ENCODE data around the gene RCAN3. TPM values are rescaled to one million over a fixed set of nuclear protein-coding genes. Genes with fewer than 3 reads are reported as not detected.

RCAN3 gene
- total RNA-seq (2021; ENCODE audit: unreplicated experiment) (17.5 TPM), Bru-seq, nascent RNA (percentile 62 among the genes with signal in this experiment), BruChase-seq, experiment 1, labeled RNA remaining after a 2-hour chase (percentile 73 among the genes with signal in this experiment), BruChase-seq, experiment 2, labeled RNA remaining after a 6-hour chase (percentile 80 among the genes with signal in this experiment)
- 10.9 TPM for polyA plus RNA-seq (2012; ENCODE audit: insufficient read length)
- long read RNA-seq, full-length matches to known transcripts: 19 of 39 reads
- long read RNA-seq, partial matches to known transcripts: 0 of 39 reads
- long read RNA-seq, other reads (novel, unspliced or antisense): 20 of 39 reads

GRCh38 chr1:24502709-24503058 lies at the start of gene RCAN3:
Gene RCAN3 (plus strand): TSS chr1:24502836. CDS start chr1:24514373, 11,537 bp downstream.
- no peaks in the 10 kb centered on the region for H3K27me3 ChIP-seq (ENCODE audit: control insufficient read depth, insufficient read depth, low read length)
- intact Hi-C loops (cut with micrococcal nuclease; ENCODE audit: unreplicated experiment) (no loop called here), in situ Hi-C loops (cut with HindIII; ENCODE audit: low pct_unique_long_range_greater_than_20kb, low sequenced_read_pairs) (no loop called here)
- DNase-seq (ENCODE audit: low read depth, low spot score) (no peak), ATAC-seq (peak; percentile 97)
- TF ChIP-seq SIN3A (IDR thresholded peaks at IDR 0.05; ENCODE audit: borderline replicate concordance, insufficient read depth, low read depth, low read length) (peak; percentile 10; the same call in 1 of the 2 replicates), POLR2AphosphoS5 (IDR thresholded peaks at IDR 0.05; ENCODE audit: low read depth, low read length) (0 out of 2 replicates have a peak, but pooled peaks have one; percentile 23), REST (IDR thresholded peaks at IDR 0.05; ENCODE audit: insufficient read depth in 1 of 2, low read depth in 2 of 2, low read length in 1 of 2) (no peak), CTCF (IDR thresholded peaks at IDR 0.05) (no peak), TCF7L2 (IDR thresholded peaks at IDR 0.05; ENCODE audit: low read depth, low read length) (no peak)
- no peaks in the 10 kb centered on the region for H3K9me3 ChIP-seq (ENCODE audit: control insufficient read depth, insufficient read depth, low read depth, low read length)
- no peaks in the 10 kb centered on the region; the same call in 1 of the 2 replicates for H3K36me3 ChIP-seq (ENCODE audit: control insufficient read depth, insufficient read depth, low read length)
- peaks cover 8% of the 10 kb centered on the region for H3K4me1 ChIP-seq (ENCODE audit: control insufficient read depth, insufficient read depth, low read length)
- peak within 1 kb of the TSS; percentile 78 to 84 for H3K4me3 ChIP-seq (ENCODE audit: low read depth in 2 of 2, low read length in 2 of 2)
- CTCF ChIA-PET: interaction anchor here (0.6 to 1.2 kb wide), 2 partner anchors 87 to 186 kb away, joined by 5 to 7 read pairs; partner anchors contain the start of gene NIPAL3
- H3K27ac ChIP-seq (ENCODE audit: low read length): peak within 1 kb of the TSS; percentile 83
- POLR2A ChIA-PET: interaction anchor here (0.6 kb wide), 1 partner anchor 107 kb away, joined by 4 read pairs; no protein-coding TSS in a partner anchor
- BruUV-seq (replicated peaks): no TSS peak

- intact Hi-C loops (cut with micrococcal nuclease; ENCODE audit: unreplicated experiment): no loop called here
- ATAC-seq: no peak
- no peaks in the 10 kb centered on the region for H3K27me3 ChIP-seq (ENCODE audit: control insufficient read depth, insufficient read depth, low read length)
Observed at GRCh38 chr1:24452922-24453485, 49.6 kb upstream of the RCAN3 start.

More at GRCh38 chr1:24452922-24453485, 49.6 kb upstream of the RCAN3 start:
- Histone ChIP-seq H3K36me3 (ENCODE audit: control insufficient read depth, insufficient read depth, low read length) (no peaks in the 10 kb centered on the region; the same call in 1 of the 2 replicates), H3K4me3 (ENCODE audit: low read depth in 2 of 2, low read length in 2 of 2) (no peak overlapping the region), H3K27ac (ENCODE audit: low read length) (no peak overlapping the region), H3K9me3 (ENCODE audit: control insufficient read depth, insufficient read depth, low read depth, low read length) (no peaks in the 10 kb centered on the region), H3K4me1 (ENCODE audit: control insufficient read depth, insufficient read depth, low read length) (no peaks in the 10 kb centered on the region)
- ChIA-PET POLR2A (interaction anchor here (0.5 to 0.6 kb wide), 2 partner anchors 209 to 350 kb away, joined by 5 to 6 read pairs; no protein-coding TSS in a partner anchor), CTCF (interaction anchor here (0.5 kb wide), 1 partner anchor 29 kb away, joined by 3 read pairs; no protein-coding TSS in a partner anchor)
- in situ Hi-C loops (cut with HindIII; ENCODE audit: low pct_unique_long_range_greater_than_20kb, low sequenced_read_pairs): no loop called here
- DNase-seq (ENCODE audit: low read depth, low spot score): no peak
- BruUV-seq (replicated peaks): no TSS peak
- no peak for TF ChIP-seq TCF7L2 (IDR thresholded peaks at IDR 0.05; ENCODE audit: low read depth, low read length)
- TF ChIP-seq POLR2AphosphoS5 (IDR thresholded peaks at IDR 0.05; ENCODE audit: low read depth, low read length): no peak
- no peak for TF ChIP-seq CTCF (IDR thresholded peaks at IDR 0.05)
- TF ChIP-seq REST (IDR thresholded peaks at IDR 0.05; ENCODE audit: insufficient read depth in 1 of 2, low read depth in 2 of 2, low read length in 1 of 2): no peak
- TF ChIP-seq SIN3A (IDR thresholded peaks at IDR 0.05; ENCODE audit: borderline replicate concordance, insufficient read depth, low read depth, low read length): no peak
